NT2/D1 (cell line): ENCODE data around the gene CRTC1.

Experiments
- SUZ12 ChIP-seq: IDR thresholded peaks from 2 replicates; pipeline ENCODE4 v1.6.1; 2011; ENCODE audit not compliant: insufficient read length, insufficient read depth; ENCODE audit errors: extremely low read depth
- ZNF274 ChIP-seq: IDR thresholded peaks from 2 replicates; pipeline ENCODE4 v1.6.1; 2011; ENCODE audit warnings: mild to moderate bottlenecking, low read depth, low read length

GRCh38 chr19:18663940-18664530 is 19.4 kb upstream of the CRTC1 start:
- no peak for TF ChIP-seq ZNF274
- TF ChIP-seq SUZ12: no peak
